K562 (cell line): Measurements from ENCODE around the gene CYSTM1. TPM values are rescaled to one million over a fixed set of nuclear protein-coding genes. Genes with fewer than 3 reads are reported as not detected.

Experiments
- ARHGAP35 ChIP-seq: fragments of 450-650 bp; IDR thresholded peaks from 2 replicates; pipeline ENCODE4 v1.6.1; 2018; ENCODE audit not compliant: partially characterized antibody
- C11orf30 ChIP-seq: fragments of 450-650 bp; IDR thresholded peaks from 2 replicates; pipeline ENCODE4 v1.6.1; 2016; ENCODE audit warnings: low read depth, mild to moderate bottlenecking
- CBFA2T3 ChIP-seq: fragments of 450-650 bp; IDR thresholded peaks from 2 replicates; pipeline ENCODE4 v1.6.1; 2017
- CCNT2 ChIP-seq: IDR thresholded peaks from 2 replicates; pipeline ENCODE4 v1.6.1; 2011; ENCODE audit warnings: borderline replicate concordance, low read depth, mild to moderate bottlenecking, moderate library complexity, mixed read lengths, low read length; ENCODE audit not compliant: insufficient read length; ENCODE audit errors: extremely low read depth
- CEBPG ChIP-seq, 3 experiments: fragments of 200-800 bp in 1 of 3; sonication (Bioruptor generic) in 1 of 3; sonication (generic) in 1 of 3; formaldehyde crosslinking in 1 of 3; IDR thresholded peaks in 2 of 3; conservative IDR thresholded peaks in 1 of 3; 2 replicates each; pipeline versions ENCODE4 v1.6.1 to v1.8.0; 2016 to 2022; ENCODE audit warnings: missing compliant biosample characterization in 2 of 3, missing genetic modification characterization in 2 of 3, mild to moderate bottlenecking in 1 of 3, missing genetic modification reagents in 1 of 3
- ESRRB ChIP-seq: fragments of 250-450 bp; sonication (Bioruptor Pico); IDR thresholded peaks from 2 replicates; pipeline ENCODE4 v1.5.0; 2020; ENCODE audit warnings: mild to moderate bottlenecking, moderate library complexity, borderline replicate concordance
- GABPB2 ChIP-seq: fragments of 250-450 bp; sonication (Bioruptor Pico); conservative IDR thresholded peaks from 2 replicates; pipeline ENCODE4 v1.5.1; 2021; ENCODE audit warnings: mild to moderate bottlenecking
- HNRNPUL1 ChIP-seq: fragments of 200-400 bp; formaldehyde crosslinking; IDR thresholded peaks from 2 replicates; pipeline ENCODE4 v1.6.1; 2017; ENCODE audit warnings: low read length
- KAT8 ChIP-seq: fragments of 450-650 bp; IDR thresholded peaks from 2 replicates; pipeline ENCODE4 v1.6.1; 2016; ENCODE audit warnings: low read depth, mild to moderate bottlenecking
- LARP7 ChIP-seq: fragments of 450-650 bp; IDR thresholded peaks from 2 replicates; pipeline ENCODE4 v1.6.1; 2016
- POLR2B ChIP-seq: fragments of 450-650 bp; IDR thresholded peaks from 2 replicates; pipeline ENCODE4 v1.6.1; 2018; ENCODE audit warnings: low read depth; ENCODE audit not compliant: partially characterized antibody
- SMARCA5 ChIP-seq: fragments of 450-650 bp; IDR thresholded peaks from 2 replicates; pipeline ENCODE4 v1.6.1; 2016
- TARDBP ChIP-seq: fragments of 450-650 bp; IDR thresholded peaks from 2 replicates; pipeline ENCODE4 v1.6.1; 2016
- ZC3H8 ChIP-seq: fragments of 450-650 bp; IDR thresholded peaks from 2 replicates; pipeline ENCODE4 v1.6.1; 2017
- ZKSCAN8 ChIP-seq: fragments of 200-800 bp; sonication (Bioruptor generic); IDR thresholded peaks from 2 replicates; pipeline ENCODE4 v1.6.1; 2016; ENCODE audit warnings: missing genetic modification characterization, missing compliant biosample characterization
- ZNF282 ChIP-seq: sonication (generic); formaldehyde crosslinking; IDR thresholded peaks from 2 replicates; pipeline ENCODE4 v1.8.1; 2023; ENCODE audit warnings: missing genetic modification reagents
- ZNF316 ChIP-seq: fragments of 450-650 bp; IDR thresholded peaks from 2 replicates; pipeline ENCODE4 v1.6.1; 2016
- ZNF444 ChIP-seq: fragments of 250-450 bp; sonication (Bioruptor Pico); IDR thresholded peaks from 2 replicates; pipeline ENCODE4 v1.4.0; 2020; ENCODE audit warnings: mild to moderate bottlenecking, moderate library complexity
- ZNF75A ChIP-seq: fragments of 450-650 bp; formaldehyde crosslinking; IDR thresholded peaks from 2 replicates; pipeline ENCODE4 v1.4.0; 2020; ENCODE audit warnings: mild to moderate bottlenecking
- polyA plus RNA-seq, 8 experiments: library from polyadenylated mRNA; depleted of rRNA in 4 of 8; stranded (reverse) in 5 of 8; unstranded in 3 of 8; fragments of >200 nt; fragmentation: Nextera tagmentation in 2 of 8; fragmentation: Illumina TruSeq in 1 of 8; extraction: Ambion mirVana in 2 of 8; extraction: Trizol in 1 of 8; gene quantifications; 2 replicates each; pipeline versions ENCODE4 v1.2.1 to v1.2.3, GENCODE V29; 2011 to 2014; ENCODE audit warnings: inconsistent platforms in 1 of 8, missing spikeins in 1 of 8
- total RNA-seq, 7 experiments: library from RNA; depleted of rRNA in 6 of 7; stranded (reverse); fragments of >200 nt in 6 of 7; fragmentation: Illumina TruSeq in 2 of 7; extraction: Trizol in 2 of 7; gene quantifications; 2 replicates each; pipeline versions ENCODE4 v1.2.1 to v1.2.3, GENCODE V29; 2011 to 2021; ENCODE audit warnings: low replicate concordance in 1 of 7
- TF ChIP-seq, protein P1 (sequence below): fragments of 250-450 bp; sonication (Bioruptor Pico); IDR thresholded peaks from 2 replicates; pipeline ENCODE4 v1.5.0; 2021
- TF ChIP-seq, protein P2 (sequence below), 2 experiments: fragments of 250-450 bp in 1 of 2; fragments of 450-650 bp in 1 of 2; sonication (Bioruptor Pico) in 1 of 2; IDR thresholded peaks; 2 replicates each; pipeline versions ENCODE4 v1.6.1 to v1.8.0; 2016 to 2021; ENCODE audit warnings: mild to moderate bottlenecking in 2 of 2, moderate library complexity in 2 of 2, missing compliant biosample characterization in 1 of 2, missing genetic modification characterization in 1 of 2
- TF ChIP-seq, protein P3 (sequence below): fragments of 200-800 bp; sonication (Bioruptor generic); IDR thresholded peaks from 2 replicates; pipeline ENCODE4 v1.6.1; 2017; ENCODE audit warnings: missing genetic modification characterization, missing compliant biosample characterization
- TF ChIP-seq, protein P4 (sequence below): fragments of 250-450 bp; sonication (Bioruptor Pico); IDR thresholded peaks from 2 replicates; pipeline ENCODE4 v1.8.0; 2022; ENCODE audit warnings: inconsistent platforms

CYSTM1 gene
- total and polyA plus RNA-seq, 9 of the 15 experiments (the other 6 are each of a cell fraction or from before 2014, with no cell fraction given): 76.1 to 422 (median 108) TPM

DNA sequence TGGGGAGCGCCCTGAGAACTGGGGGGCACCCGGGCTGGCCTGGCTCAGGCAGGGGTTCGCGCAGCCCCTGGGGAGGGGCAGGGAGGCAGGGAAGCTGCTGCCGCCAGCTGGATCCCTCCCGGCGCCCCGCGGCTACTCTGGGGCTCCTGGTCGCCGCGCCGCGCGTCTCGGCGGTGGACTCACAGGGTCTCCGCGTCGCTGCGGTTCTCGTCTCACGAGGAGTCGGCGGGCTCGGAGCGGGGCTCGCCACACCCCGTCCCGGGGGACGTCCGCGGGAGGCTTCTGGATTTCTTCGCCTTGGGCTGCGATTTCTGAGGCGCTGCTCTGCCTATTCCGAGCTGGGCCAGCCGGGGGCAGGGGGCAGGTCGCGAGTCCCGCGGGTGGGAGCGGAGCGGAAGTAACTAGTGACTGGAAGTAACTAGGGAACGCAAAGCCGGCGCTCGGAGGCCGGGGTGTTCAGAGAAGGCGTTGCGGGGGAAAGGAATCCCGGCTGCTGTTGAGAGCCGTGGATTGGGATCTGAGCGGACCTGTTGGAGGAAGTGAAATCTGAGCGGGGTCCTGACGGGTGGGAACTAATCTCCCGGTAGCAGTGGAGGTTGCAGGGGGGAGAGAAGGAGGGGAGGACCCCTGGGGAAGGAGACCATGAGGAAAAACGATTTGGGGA is 511 bp downstream of the CYSTM1 start (continued):
- TF ChIP-seq, protein P1, sequence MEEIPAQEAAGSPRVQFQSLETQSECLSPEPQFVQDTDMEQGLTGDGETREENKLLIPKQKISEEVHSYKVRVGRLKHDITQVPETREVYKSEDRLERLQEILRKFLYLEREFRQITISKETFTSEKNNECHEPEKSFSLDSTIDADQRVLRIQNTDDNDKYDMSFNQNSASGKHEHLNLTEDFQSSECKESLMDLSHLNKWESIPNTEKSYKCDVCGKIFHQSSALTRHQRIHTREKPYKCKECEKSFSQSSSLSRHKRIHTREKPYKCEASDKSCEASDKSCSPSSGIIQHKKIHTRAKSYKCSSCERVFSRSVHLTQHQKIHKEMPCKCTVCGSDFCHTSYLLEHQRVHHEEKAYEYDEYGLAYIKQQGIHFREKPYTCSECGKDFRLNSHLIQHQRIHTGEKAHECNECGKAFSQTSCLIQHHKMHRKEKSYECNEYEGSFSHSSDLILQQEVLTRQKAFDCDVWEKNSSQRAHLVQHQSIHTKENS (CRISPR knock-in tag): no peak
- no peak for TF ChIP-seq ZC3H8
- TF ChIP-seq CEBPG (CRISPR knock-in tag; IDR thresholded peaks at IDR 0.05): no peak
- no peak for TF ChIP-seq CEBPG (tag; conservative IDR thresholded peaks at IDR 0.05 in 1 of 2, IDR thresholded peaks at IDR 0.05 in 1 of 2)
- TF ChIP-seq, protein P2, sequence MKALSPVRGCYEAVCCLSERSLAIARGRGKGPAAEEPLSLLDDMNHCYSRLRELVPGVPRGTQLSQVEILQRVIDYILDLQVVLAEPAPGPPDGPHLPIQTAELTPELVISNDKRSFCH (CRISPR knock-in tag; IDR thresholded peaks at IDR 0.05): no peak
- TF ChIP-seq, protein P2 (tag; IDR thresholded peaks at IDR 0.05): no peak; the same call in 1 of the 2 replicates
- peak; percentile 73 for TF ChIP-seq C11orf30
- TF ChIP-seq SMARCA5: peak; percentile 77; the same call in 1 of the 2 replicates
- TF ChIP-seq TARDBP: no peak; the same call in 1 of the 2 replicates
- no peak for TF ChIP-seq GABPB2 (CRISPR knock-in tag)
- no peak for TF ChIP-seq KAT8
- no peak for TF ChIP-seq LARP7
- TF ChIP-seq, protein P3, sequence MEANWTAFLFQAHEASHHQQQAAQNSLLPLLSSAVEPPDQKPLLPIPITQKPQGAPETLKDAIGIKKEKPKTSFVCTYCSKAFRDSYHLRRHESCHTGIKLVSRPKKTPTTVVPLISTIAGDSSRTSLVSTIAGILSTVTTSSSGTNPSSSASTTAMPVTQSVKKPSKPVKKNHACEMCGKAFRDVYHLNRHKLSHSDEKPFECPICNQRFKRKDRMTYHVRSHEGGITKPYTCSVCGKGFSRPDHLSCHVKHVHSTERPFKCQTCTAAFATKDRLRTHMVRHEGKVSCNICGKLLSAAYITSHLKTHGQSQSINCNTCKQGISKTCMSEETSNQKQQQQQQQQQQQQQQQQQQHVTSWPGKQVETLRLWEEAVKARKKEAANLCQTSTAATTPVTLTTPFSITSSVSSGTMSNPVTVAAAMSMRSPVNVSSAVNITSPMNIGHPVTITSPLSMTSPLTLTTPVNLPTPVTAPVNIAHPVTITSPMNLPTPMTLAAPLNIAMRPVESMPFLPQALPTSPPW (CRISPR knock-in tag): peak; percentile 55
- TF ChIP-seq CCNT2: peak; percentile 63
- TF ChIP-seq ZNF316: no peak
- TF ChIP-seq CBFA2T3: no peak
- TF ChIP-seq, protein P4, sequence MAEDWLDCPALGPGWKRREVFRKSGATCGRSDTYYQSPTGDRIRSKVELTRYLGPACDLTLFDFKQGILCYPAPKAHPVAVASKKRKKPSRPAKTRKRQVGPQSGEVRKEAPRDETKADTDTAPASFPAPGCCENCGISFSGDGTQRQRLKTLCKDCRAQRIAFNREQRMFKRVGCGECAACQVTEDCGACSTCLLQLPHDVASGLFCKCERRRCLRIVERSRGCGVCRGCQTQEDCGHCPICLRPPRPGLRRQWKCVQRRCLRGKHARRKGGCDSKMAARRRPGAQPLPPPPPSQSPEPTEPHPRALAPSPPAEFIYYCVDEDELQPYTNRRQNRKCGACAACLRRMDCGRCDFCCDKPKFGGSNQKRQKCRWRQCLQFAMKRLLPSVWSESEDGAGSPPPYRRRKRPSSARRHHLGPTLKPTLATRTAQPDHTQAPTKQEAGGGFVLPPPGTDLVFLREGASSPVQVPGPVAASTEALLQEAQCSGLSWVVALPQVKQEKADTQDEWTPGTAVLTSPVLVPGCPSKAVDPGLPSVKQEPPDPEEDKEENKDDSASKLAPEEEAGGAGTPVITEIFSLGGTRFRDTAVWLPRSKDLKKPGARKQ (CRISPR knock-in tag): no peak
- no peak for TF ChIP-seq ESRRB (CRISPR knock-in tag)
- no peak for TF ChIP-seq ZKSCAN8 (CRISPR knock-in tag)
- TF ChIP-seq ZNF282 (CRISPR knock-in tag): no peak
- no peak for TF ChIP-seq ZNF75A (CRISPR knock-in tag)
- TF ChIP-seq ARHGAP35: peak; percentile 17
- TF ChIP-seq HNRNPUL1: no peak
- no peak for TF ChIP-seq ZNF444
- TF ChIP-seq POLR2B: no peak
